Caki2 (cell line): ENCODE measurements around the gene ANKRD13D. TPM values are rescaled to one million over a fixed set of nuclear protein-coding genes. Genes with fewer than 3 reads are reported as not detected.
"Not testable (repeated sequence)": the region's sequence is repeated elsewhere in the genome, so short reads cannot be mapped to it uniquely, and the experiment has no call there.

ENCODE experiments used
- DNase-seq: peaks from one replicate; pipeline ENCODE4 v3.0.0-alpha.2; 2015; ENCODE audit warnings: low read depth
- in situ Hi-C: cut with HindIII; loops from 2 replicates; pipeline ENCODE4 v1.10.0; 2016; ENCODE audit warnings: low sequenced_read_pairs, low pct_unique_long_range_greater_than_20kb, mixed read lengths
- total RNA-seq: library from RNA; depleted of rRNA; stranded (reverse); fragments of >200 nt; shearing (Covaris generic); gene quantifications from 2 replicates; pipeline ENCODE4 v1.2.3, GENCODE V29; 2014; ENCODE audit warnings: low replicate concordance

ANKRD13D gene
- total RNA-seq, 1 experiment from 2014 or later: 11.7 TPM

DNA sequence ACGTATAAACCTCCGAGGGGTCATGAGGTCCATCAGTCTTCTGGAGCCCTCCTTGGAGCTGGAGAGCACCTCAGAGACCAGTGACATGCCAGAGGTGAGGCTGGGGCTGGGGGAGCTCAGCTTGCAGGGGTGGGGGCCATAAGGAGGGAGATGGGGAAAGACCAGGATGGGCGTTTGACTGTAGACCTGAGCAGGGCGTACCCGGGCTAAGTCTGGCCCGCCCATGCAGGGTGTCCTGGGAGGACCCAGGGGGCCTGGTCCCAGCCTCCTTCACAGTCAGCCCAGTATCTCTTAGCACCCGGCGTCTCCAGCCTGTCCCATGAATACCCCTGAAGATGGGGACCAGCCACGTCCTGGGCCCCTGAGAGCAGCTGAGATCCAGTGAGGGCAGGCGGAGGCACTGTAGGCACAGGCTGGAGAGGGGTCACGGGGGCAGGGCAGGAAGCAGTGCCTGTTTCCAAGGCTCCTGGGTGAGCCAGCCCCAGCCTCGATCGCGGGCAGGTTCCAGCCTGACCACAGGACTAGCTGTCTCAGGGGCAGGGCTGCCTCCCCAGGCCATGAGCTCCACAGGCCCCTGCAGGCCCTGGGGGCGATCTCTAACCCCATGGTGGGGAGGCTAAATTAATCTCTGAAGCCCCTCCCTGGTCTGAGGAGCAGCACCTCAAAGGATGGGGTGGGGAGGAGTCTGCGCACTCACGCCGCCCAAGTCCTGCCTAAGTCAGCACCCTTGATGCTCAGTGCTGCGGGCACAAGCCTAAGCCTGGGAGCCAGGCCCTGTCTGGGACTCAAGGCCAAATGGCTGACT, 21.3 kb downstream of the ANKRD13D start:
- no peak for DNase-seq
- in situ Hi-C loops: no loop called here

DNA sequence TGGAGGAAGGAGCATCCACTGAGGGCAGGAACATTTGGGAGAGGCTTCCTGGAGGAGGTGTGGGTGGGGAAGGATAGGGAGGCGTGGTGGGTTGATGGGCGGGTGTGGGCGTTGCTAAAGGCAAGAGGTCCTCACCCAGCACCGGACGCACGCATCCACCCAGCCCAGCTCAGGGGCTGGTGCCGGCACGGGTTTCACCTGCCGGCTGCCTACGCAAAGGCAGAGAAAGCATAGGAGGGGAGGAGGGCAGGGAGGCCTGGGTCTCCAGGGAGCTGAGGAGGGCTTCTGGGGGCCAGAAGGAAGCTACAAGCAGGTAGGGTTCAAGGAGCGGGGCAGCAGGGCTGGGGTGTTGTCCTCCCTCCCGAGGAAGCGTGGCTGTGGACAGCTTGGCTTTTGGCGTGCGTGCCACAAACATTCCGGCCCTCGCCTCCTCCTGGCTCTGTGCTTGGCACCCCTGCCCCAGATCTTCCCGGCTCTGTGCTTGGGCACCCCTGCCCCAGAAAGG, 22.0 kb downstream of the ANKRD13D start:
- in situ Hi-C loops: no loop called here

DNA sequence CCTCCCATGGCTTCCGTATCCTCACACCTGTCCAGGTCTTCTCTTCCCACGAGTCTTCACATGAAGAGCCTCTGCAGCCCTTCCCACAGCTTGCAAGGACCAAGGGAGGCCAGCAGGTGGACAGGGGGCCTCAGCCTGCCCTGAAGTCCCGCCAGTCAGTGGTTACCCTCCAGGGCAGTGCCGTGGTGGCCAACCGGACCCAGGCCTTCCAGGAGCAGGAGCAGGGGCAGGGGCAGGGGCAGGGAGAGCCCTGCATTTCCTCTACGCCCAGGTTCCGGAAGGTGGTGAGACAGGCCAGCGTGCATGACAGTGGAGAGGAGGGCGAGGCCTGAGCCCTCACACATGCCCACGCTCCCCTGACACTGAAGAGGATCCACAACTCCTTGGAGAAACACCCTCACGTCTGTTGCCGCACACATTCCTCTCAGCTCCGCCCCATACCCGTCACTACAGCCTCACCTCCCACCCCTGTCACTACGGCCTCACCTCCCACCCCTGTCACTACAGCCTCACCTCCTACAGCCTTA, 22.5 kb downstream of the ANKRD13D start:
- DNase-seq: no peak
- in situ Hi-C loops: no loop called here

More for the DNA sequence above, 22.0 kb downstream of the ANKRD13D start:
- no peak for DNase-seq

DNA sequence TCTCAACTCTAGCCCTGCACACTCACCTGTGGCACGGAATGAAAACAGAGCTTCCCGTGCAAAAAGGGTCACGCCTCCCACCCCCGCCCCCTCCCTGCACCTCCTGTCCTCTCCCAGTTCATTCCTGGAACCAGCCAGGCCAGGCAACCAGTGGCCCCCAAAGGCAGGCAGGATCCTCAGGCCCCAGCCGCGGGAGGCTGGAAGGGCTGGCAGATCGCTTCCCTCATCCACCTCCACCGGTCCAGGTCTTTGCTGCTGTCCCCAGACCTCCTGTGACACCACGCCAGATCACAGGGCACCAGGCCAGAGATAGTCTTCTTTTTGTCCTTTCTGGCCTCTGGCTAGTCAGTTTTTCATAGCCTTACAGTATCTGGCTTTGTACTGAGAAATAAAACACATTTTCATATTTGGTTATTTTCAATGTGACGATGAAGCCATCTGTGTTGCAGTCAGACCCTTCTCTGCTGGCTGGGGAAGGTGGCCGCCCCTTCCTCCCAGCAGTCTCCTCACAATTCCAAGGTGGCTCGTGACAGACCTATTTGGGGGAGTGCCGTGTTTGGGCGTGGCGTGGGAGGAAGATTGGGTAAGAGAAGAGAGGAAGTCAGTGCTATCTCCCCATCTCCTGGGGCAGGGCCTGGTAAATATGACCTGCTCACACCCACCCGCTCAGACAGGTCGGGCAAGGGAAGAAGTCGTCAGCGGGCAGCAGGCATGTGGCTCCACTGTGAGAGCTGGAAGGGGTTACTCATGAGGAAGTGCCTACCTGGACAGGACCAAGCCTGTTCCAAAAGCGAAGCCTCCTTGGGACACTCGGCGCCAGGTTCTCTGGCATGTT, 23.3 kb downstream of the ANKRD13D start:
- DNase-seq: no peak
- in situ Hi-C loops: no loop called here

DNA sequence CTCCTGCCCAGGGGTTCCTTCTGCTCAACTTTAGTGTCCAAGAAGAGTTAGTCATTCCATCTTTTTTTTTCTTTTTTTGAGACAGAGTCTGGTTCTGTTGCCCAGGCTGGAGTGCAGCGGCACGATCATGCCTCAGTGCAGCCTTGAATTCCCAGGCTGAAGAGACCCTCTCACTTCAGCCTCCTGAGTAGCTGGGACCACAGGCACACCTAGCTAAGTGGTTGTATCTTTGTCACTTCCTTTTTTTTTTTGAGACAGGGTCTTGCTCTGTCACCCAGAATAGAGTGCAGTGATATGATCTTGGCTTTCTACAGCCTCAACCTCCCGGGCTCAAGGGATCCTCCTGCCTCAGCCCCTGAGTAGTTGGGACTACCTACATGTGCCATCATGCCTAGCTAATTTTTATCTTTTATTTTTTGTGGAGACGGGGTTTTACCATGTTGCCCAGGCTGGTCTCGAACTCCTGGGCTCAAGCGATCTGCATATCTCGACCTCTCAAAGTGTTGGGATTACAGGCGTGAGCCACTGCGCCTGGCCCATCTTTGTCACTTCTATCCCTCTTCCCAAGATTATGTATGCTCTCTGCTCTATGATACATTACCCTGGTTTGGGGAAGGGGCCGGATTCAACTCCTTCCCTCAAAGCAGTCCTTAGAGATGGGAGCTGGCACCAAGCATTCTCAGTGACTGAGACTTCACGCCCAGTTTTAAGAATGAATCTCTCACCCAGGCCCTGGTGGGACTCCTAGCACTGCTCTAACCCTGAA, 24.2 kb downstream of the ANKRD13D start:
- DNase-seq: no peak
- in situ Hi-C loops: no loop called here

DNA sequence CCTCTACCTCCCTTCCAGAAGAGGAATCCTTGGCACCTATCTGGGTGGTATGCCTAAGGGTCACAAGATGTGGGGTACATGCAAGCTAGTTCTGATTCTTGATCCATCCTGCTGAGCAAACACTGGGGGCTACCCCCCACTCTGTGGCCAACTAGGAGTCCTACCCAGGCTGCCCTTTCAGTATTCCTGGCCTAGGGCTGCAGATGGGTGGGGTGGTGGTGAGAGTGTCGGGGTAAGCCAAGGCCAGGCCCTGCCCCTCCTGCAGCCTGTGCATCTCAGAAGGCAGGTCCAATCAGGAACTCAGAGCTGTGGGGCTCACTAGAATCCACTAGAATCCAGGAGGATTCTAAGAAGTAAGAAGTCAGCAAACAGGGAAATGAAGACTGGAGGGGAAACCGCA, 25.1 kb downstream of the ANKRD13D start:
- in situ Hi-C loops: no loop called here
- DNase-seq: no peak

DNA sequence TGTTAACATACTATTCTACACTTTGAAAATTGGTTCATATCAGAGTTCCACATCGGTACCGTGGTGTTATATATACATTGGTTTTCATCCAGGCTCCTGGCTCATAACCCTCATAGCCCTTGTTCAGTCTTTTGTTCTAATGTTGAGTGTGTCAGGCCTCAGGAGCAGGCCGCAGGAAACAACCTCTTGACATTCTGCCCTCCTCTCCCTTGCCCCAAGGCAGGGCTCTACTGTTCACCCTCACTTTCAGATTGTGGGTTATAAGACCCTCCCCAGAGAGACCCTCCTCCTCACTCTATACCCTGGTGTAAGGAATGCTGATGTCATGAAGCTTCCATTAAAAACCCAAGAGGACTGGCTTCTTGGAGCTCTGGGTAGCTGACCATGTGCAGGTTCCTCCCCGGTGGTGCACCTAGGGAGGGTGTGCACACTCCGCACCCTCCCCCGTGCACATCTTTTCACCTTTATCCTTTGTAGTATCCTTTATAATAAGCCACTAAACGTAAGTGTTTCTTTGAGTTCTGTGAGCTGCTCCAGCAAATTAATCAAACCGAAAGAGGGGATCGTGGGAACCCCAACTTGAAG, 26.3 kb downstream of the ANKRD13D start:
- DNase-seq: no peak
- in situ Hi-C loops: no loop called here

DNA sequence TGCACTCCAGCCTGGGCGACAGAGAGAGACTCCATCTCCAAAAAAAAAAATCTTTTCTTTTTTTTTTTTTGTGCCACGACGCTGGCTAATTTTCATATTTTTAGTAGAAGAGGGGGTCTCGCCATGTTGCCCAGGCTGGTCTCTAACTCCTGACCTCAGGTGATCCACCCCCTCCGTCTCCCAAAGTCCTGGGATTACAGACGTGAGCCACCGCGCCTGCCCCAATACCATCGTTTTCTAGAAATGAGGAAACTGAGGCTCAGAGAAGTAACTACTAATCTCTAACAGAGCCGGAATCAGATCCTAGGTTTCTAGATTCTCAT, 27.7 kb downstream of the ANKRD13D start:
- in situ Hi-C loops: no loop called here
- no peak for DNase-seq

DNA sequence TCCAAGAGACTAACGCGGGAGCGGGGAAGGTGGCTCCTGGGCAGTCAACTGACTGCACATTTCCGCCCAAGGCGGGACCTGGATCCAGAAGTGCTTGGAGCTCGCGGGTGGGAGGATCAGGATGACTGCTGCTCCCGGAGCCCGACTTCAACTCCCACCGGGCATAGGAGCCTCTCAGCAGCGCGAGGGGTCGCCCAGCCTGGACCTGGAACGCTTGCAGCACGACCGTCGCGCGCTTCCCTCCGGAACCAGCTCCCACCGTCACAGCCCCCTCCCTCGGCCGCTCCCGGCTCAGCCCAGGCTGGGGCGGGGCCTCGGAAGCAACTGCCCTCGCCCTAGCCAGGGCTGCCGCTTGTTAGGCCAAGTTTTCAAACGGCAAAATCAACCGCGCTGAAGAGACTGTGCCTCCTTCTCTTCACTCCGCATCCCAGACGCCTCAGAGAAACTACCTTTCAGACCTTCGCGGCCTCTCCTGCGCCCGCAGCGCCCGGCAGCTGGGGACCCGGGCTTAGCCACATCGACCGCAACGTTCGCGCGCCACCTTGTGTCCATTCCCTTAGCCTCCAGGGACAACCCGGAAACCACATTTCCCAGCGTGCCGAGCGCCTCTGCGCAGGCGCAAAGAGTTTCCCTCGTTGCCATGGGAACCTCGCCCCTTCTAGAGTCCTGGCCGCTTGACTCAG, 28.2 kb downstream of the ANKRD13D start:
- DNase-seq: peak; percentile 92
- in situ Hi-C loops: no loop called here

DNA sequence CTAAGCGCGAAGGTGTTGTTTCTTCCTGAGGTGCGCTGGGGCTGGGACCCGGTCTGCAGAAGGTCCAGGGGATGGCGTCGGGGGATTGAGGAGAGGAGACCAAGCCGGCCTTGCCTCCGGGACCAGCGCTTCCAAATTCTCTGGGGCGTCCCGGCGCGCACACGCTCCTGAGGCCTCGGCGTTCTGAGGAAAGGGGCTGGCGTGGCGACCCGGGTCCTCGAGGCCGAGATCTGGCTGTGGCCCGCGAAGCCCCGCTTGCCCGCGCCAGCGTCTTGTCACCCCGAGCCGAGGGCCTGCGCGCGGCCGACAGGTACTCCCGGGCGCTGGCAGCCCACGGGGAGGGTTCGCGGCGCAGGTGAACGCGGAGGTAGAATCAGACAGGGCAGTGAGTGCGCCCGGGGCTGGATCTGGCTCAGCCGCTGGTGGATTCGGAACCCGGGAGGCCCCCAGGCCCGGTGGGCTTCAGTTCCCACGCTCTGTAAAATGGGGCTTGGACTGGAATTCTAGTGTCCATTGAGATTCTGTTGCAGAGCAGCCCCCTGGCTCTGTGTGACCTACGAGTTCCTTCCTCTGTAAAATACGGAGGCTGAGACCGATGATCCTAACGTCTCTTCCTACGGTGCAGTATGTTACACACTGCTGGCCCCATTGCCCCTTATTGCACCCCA, 28.9 kb downstream of the ANKRD13D start:
- in situ Hi-C loops: no loop called here
- DNase-seq: no peak

DNA sequence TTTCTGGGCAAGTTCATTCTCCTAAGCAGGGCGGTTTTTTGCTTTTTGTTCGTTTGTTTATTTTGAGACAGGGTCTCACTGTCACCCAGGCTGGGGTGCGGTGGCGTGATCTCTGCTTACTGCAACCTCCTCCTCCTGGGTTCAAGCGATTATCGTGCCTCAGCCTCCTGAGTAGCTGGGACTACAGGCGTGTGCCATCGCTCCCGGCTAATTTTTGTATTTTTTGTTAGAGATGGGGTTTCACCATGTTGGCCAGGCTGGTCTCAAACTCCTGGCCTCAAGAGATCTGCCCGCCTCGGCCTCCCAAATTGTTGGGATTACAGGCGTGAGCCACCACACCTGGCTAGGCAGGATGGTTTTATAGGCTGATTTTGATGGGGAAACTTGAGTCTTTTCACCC, 29.8 kb downstream of the ANKRD13D start:
- DNase-seq, in situ Hi-C loops: not testable (repeated sequence)

DNA sequence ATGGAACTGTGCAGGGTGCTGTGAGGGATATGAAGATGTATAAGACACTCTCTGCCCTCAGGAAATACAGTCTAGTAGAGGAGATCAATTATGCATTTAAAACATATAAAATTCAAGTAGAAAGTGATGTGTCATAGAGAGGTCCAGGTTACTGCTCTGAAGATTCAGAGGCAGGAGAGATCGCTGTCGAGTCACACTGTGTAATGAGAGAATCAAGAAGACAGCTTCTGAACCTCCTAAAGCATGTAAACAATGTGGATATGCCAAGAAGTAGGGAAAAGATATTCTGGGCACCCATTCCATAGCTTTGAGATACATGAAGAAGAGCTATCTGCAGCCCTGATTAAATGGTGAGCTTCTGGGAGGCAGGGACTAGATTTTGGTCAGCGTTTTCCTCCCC, 30.9 kb downstream of the ANKRD13D start:
- in situ Hi-C loops: no loop called here
- no peak for DNase-seq

DNA sequence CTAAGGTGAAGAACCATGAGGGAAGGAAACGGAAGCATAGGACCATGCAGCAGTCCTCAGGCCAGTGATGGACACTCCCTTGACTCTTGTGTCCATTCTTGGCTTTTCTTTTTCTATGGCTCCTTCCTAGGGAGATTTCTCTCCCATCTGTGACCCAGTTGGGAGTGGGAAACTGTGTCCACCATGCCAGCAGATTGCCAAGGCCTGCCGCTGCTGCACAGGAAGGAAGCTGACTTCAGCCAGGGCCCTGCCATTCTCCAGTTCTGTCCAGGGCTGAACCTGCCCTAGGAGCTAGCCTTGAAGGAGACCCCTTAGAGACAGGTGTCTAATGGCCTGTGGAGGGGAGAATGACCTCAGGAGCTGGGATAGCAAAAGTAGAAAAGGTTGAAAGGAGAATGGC, 31.6 kb downstream of the ANKRD13D start:
- DNase-seq: no peak
- in situ Hi-C loops: no loop called here

DNA sequence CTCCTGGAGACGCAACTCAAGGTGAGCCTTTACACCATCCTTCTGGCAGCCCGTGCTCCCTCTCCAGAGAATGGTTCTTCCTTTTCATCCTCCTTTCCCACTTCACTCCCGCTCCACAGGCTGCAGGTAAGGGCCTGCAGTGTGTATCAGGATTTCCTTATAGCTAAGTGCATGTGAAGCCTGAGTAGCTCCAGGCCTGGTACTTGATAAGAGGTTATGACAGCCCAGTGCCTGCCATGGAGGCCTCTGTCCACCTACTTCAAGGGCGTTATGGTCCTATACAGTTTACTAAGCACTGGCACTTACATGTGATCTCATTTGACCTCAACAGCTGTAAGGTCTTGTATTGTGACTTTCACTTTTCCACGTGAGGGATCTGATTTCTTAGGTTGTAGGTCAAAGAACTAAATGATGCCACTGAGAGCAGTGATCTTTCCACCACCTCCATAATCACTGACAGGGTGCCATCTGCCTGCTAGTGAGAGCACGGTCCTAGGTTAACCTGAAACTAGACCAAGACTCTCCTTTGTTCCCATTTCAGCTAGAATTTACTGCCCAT, 32.3 kb downstream of the ANKRD13D start:
- in situ Hi-C loops: no loop called here

DNA sequence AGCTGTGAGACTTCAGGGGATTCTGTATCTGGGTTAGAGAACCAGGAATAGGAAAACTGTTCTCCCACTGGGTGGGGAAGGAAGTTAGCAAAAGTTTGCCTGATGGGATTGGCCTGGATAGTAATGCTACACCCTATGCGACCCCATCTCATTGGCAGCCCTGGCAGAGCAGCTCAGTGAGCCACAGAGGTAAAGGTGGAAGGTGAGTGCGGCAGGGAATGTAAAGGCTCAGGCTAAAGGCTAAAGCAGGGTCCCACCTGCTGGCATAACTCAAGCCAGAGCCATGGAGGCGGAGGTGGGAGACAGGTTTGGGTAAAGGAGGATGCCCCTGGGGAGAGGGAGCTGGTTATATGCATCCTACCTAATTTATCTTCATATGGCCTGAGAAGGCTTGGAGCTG, 32.9 kb downstream of the ANKRD13D start:
- in situ Hi-C loops: no loop called here
- no peak for DNase-seq

More for the DNA sequence above, 32.3 kb downstream of the ANKRD13D start:
- DNase-seq: no peak

DNA sequence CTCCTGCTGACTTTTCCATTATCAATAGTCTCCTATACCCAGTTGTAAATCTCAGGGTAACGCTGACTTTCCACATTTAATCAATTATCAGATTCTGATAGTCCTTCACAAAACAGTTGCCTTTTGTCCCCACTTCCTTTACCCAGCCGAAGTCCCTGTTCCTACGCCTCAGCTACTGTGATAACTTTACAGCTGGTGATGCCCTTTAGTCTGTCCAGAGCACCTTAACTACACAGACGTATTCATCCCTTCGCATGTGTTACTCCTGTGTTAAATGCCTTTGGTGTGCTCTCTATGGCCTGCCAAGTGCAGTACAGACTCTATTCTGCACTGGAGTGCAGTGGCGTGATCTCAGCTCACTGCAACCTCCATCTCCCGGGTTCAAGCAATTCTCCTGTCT, 34.4 kb downstream of the ANKRD13D start:
- in situ Hi-C loops: no loop called here
- DNase-seq: no peak
